Hepatocyte (in vitro differentiated cells): ENCODE data around the gene C1orf21. TPM values are rescaled to one million over a fixed set of nuclear protein-coding genes. Genes with fewer than 3 reads are reported as not detected.

ENCODE experiments used
- DNase-seq: peaks from one replicate; pipeline ENCODE4 v3.0.0-alpha.2; 2016; ENCODE audit warnings: low spot score
- H2AFZ ChIP-seq: fragments of 200-600 bp; sonication (generic); 2 replicates; pipeline ENCODE4 v1.6.0; 2016; ENCODE audit warnings: antibody characterized with exemption, mild to moderate bottlenecking
- H3K27ac ChIP-seq: fragments of 200-600 bp; sonication (generic); 2 replicates; pipeline ENCODE4 v1.5.1; 2016; ENCODE audit warnings: mild to moderate bottlenecking
- H3K27me3 ChIP-seq: fragments of 200-600 bp; sonication (generic); 2 replicates; pipeline ENCODE4 v1.6.1; 2016
- H3K36me3 ChIP-seq: fragments of 200-600 bp; sonication (generic); replicated peaks from 2 replicates; pipeline ENCODE4 v1.5.1; 2016; ENCODE audit warnings: low read depth; ENCODE audit not compliant: insufficient read depth
- H3K4me1 ChIP-seq: fragments of 200-600 bp; sonication (generic); 2 replicates; pipeline ENCODE4 v1.5.1; 2016; ENCODE audit warnings: mild to moderate bottlenecking, moderate library complexity; ENCODE audit not compliant: insufficient read depth
- H3K4me2 ChIP-seq: fragments of 200-600 bp; sonication (generic); 2 replicates; pipeline ENCODE4 v1.6.0; 2016
- H3K4me3 ChIP-seq: fragments of 200-600 bp; sonication (generic); 2 replicates; pipeline ENCODE4 v1.5.1; 2016; ENCODE audit warnings: mild to moderate bottlenecking
- H3K79me2 ChIP-seq: fragments of 200-600 bp; sonication (generic); 2 replicates; pipeline ENCODE4 v1.6.0; 2017; ENCODE audit warnings: mild to moderate bottlenecking
- H3K9me2 ChIP-seq: fragments of 200-600 bp; sonication (generic); replicated peaks from 2 replicates; pipeline ENCODE4 v1.6.0; 2017; ENCODE audit warnings: mild to moderate bottlenecking; ENCODE audit not compliant: insufficient read depth
- H3K9me3 ChIP-seq: fragments of 200-600 bp; sonication (generic); 2 replicates; pipeline ENCODE4 v1.5.1; 2016; ENCODE audit warnings: low read depth, mild to moderate bottlenecking
- H4K20me1 ChIP-seq: fragments of 200-600 bp; sonication (generic); 2 replicates; pipeline ENCODE4 v1.6.0; 2016; ENCODE audit warnings: mild to moderate bottlenecking; ENCODE audit not compliant: insufficient read depth, poor library complexity, severe bottlenecking
- CTCF ChIP-seq: fragments of 200-600 bp; sonication (generic); IDR thresholded peaks from 2 replicates; pipeline ENCODE4 v1.5.1; 2016; ENCODE audit warnings: antibody characterized with exemption, mild to moderate bottlenecking; ENCODE audit not compliant: poor library complexity
- EZH2 ChIP-seq: fragments of 200-600 bp; sonication (generic); IDR thresholded peaks from 2 replicates; pipeline ENCODE4 v1.6.1; 2016; ENCODE audit warnings: antibody characterized with exemption, mild to moderate bottlenecking, borderline replicate concordance
- EZH2phosphoT487 ChIP-seq: fragments of 200-600 bp; sonication (generic); IDR thresholded peaks from one replicate; pipeline ENCODE4 v1.6.1; 2018; ENCODE audit warnings: antibody characterized with exemption, mild to moderate bottlenecking, low read depth, moderate library complexity; ENCODE audit not compliant: unreplicated experiment, severe bottlenecking
- WGBS: methylation state at CpG from one replicate; pipeline ENCODE4 v1.1.6; 2016; ENCODE audit warnings: low lambda C conversion rate; ENCODE audit errors: missing lambda C conversion rate; 5-methylcytosine and 5-hydroxymethylcytosine counted together
- polyA plus RNA-seq: library from polyadenylated mRNA; unstranded; fragments of >200 nt; fragmentation: Nextera tagmentation; extraction: Ambion mirVana; gene quantifications from 2 replicates; pipeline ENCODE4 v1.2.1, GENCODE V29; 2016
- total RNA-seq: library from RNA; depleted of rRNA; stranded (reverse); fragments of >200 nt; gene quantifications from 2 replicates; pipeline ENCODE4 v1.2.3, GENCODE V29; 2014

C1orf21 gene
- total and polyA plus RNA-seq, 2 experiments from 2014 or later: 26.9 to 37.9 TPM

GRCh38 chr1:184531296-184531695, 144.5 kb downstream of the C1orf21 start:
- Histone ChIP-seq H4K20me1 (no peaks in the 10 kb centered on the region), H3K4me1 (no peaks in the 10 kb centered on the region), H3K9me2 (no peaks in the 10 kb centered on the region), H3K79me2 (no peaks in the 10 kb centered on the region), H3K27ac (no peak overlapping the region), H3K4me3 (no peak overlapping the region), H3K27me3 (no peaks in the 10 kb centered on the region), H3K36me3 (no peaks in the 10 kb centered on the region), H3K4me2 (no peak overlapping the region), H3K9me3 (no peaks in the 10 kb centered on the region), H2AFZ (no peak overlapping the region)
- TF ChIP-seq CTCF (no peak), EZH2 (no peak), EZH2phosphoT487 (no peak)
- WGBS: 68% methylated on average over 1 of the region's 1 CpG
- DNase-seq: no peak

- Histone ChIP-seq H3K4me3 (no peak overlapping the region), H3K9me3 (no peaks in the 10 kb centered on the region), H4K20me1 (no peaks in the 10 kb centered on the region), H3K4me2 (no peak overlapping the region), H3K36me3 (no peaks in the 10 kb centered on the region), H3K27ac (no peak overlapping the region), H3K79me2 (no peaks in the 10 kb centered on the region), H3K27me3 (no peaks in the 10 kb centered on the region), H3K4me1 (no peaks in the 10 kb centered on the region), H2AFZ (no peak overlapping the region), H3K9me2 (no peaks in the 10 kb centered on the region)
- DNase-seq: no peak
- 91% methylated on average over 2 of the region's 2 CpGs for WGBS
- TF ChIP-seq EZH2phosphoT487: no peak
- TF ChIP-seq EZH2: no peak
Observed at GRCh38 chr1:184532199-184532598, 145.4 kb downstream of the C1orf21 start.

GRCh38 chr1:184533049-184533448, 146.2 kb downstream of the C1orf21 start:
- no peak overlapping the region for H2AFZ ChIP-seq
- TF ChIP-seq EZH2 (no peak), CTCF (no peak), EZH2phosphoT487 (no peak)
- no peak overlapping the region for H3K27ac ChIP-seq
- no peaks in the 10 kb centered on the region for H3K36me3 ChIP-seq
- no peaks in the 10 kb centered on the region for H3K27me3 ChIP-seq
- no peaks in the 10 kb centered on the region for H3K4me1 ChIP-seq
- H3K9me2 ChIP-seq: no peaks in the 10 kb centered on the region
- H3K9me3 ChIP-seq: no peaks in the 10 kb centered on the region
- 71% methylated on average over 2 of the region's 2 CpGs for WGBS
- no peaks in the 10 kb centered on the region for H3K79me2 ChIP-seq
- H4K20me1 ChIP-seq: no peaks in the 10 kb centered on the region
- no peak for DNase-seq
- no peak overlapping the region for H3K4me3 ChIP-seq
- no peak overlapping the region for H3K4me2 ChIP-seq

- Histone ChIP-seq H4K20me1 (no peaks in the 10 kb centered on the region), H3K36me3 (no peaks in the 10 kb centered on the region), H3K27me3 (no peaks in the 10 kb centered on the region), H3K9me2 (no peaks in the 10 kb centered on the region), H2AFZ (no peak overlapping the region), H3K9me3 (no peaks in the 10 kb centered on the region), H3K4me2 (no peak overlapping the region), H3K79me2 (no peaks in the 10 kb centered on the region), H3K4me1 (no peaks in the 10 kb centered on the region), H3K27ac (no peak overlapping the region), H3K4me3 (no peak overlapping the region)
- WGBS: 85% methylated on average over 4 of the region's 4 CpGs
- DNase-seq: no peak
- TF ChIP-seq EZH2: no peak
- no peak for TF ChIP-seq EZH2phosphoT487
- TF ChIP-seq CTCF: no peak
Observed at GRCh38 chr1:184533915-184534314, 147.1 kb downstream of the C1orf21 start.
